Esophagus (tissue), 2 donors: ENCODE data around the gene HJURP. TPM values are rescaled to one million over a fixed set of nuclear protein-coding genes. Genes with fewer than 3 reads are reported as not detected.

Experiments used
- H3K27ac ChIP-seq, 2 donors: one replicate each; pipeline ENCODE4 v1.5.1; 2013; ENCODE audit warnings: low read depth in 2 of 2, mild to moderate bottlenecking in 2 of 2, inconsistent platforms in 1 of 2, low read length in 1 of 2, moderate library complexity in 1 of 2
- H3K27me3 ChIP-seq, 2 donors: one replicate each; pipeline ENCODE4 v1.6.1; 2013; ENCODE audit warnings: low read length in 2 of 2, control low read depth in 1 of 2, mild to moderate bottlenecking in 1 of 2; ENCODE audit not compliant: insufficient read depth in 2 of 2, control insufficient read depth in 1 of 2
- H3K36me3 ChIP-seq, 2 donors: one replicate each; pipeline ENCODE4 v1.6.1; 2013; ENCODE audit warnings: low read length in 1 of 2; ENCODE audit not compliant: control insufficient read depth in 2 of 2, insufficient read depth in 2 of 2
- H3K4me1 ChIP-seq, 2 donors: one replicate each; pipeline ENCODE4 v1.6.1; 2013; ENCODE audit warnings: low read length in 1 of 2; ENCODE audit not compliant: control insufficient read depth in 2 of 2, insufficient read depth in 2 of 2
- H3K4me3 ChIP-seq, 2 donors: one replicate each; pipeline ENCODE4 v1.5.1; 2013; ENCODE audit warnings: low read length in 2 of 2, mild to moderate bottlenecking in 2 of 2, low read depth in 1 of 2, moderate library complexity in 1 of 2
- H3K9me3 ChIP-seq, 2 donors: one replicate each; pipeline ENCODE4 v1.6.1; 2013; ENCODE audit warnings: mild to moderate bottlenecking in 2 of 2, low read depth in 1 of 2, low read length in 1 of 2, moderate library complexity in 1 of 2; ENCODE audit not compliant: control insufficient read depth in 2 of 2, insufficient read depth in 1 of 2
- WGBS, 2 donors: extraction: QIAGEN DNeasy Blood & Tissue Kit; methylation state at CpG; one replicate each; pipeline ENCODE4 v1.1.7; 2013; 5-methylcytosine and 5-hydroxymethylcytosine counted together
- polyA plus RNA-seq, 2 donors: library from polyadenylated mRNA; stranded (reverse); fragments of 200-250 nt; gene quantifications; one replicate each; pipeline ENCODE4 v1.2.3, GENCODE V29; 2013
- donor health status: healthy with polysubstance abuse.
- donor health status: Bipolar disorder and iron deficiency.

HJURP gene
- polyA plus RNA-seq, 2 donors, result 6.6 to 9.5 TPM

- Histone ChIP-seq H3K27ac (no peak overlapping the region), H3K4me1 (no peaks in the 10 kb centered on the region), H3K27me3 (no peaks in the 10 kb centered on the region), H3K9me3 (no peaks in the 10 kb centered on the region), H3K36me3 (no peaks in the 10 kb centered on the region), H3K4me3 (no peak overlapping the region)
- 96 to 97% methylated on average over 11 of the region's 11 CpGs for WGBS, 2 donors
Observed at GRCh38 chr2:233841183-233841582, 13.2 kb downstream of the HJURP start.

GRCh38 chr2:233840520-233840919 is 13.8 kb downstream of the HJURP start:
- Histone ChIP-seq H3K9me3 (no peaks in the 10 kb centered on the region), H3K4me1 (no peaks in the 10 kb centered on the region), H3K27ac (no peak overlapping the region), H3K36me3 (no peaks in the 10 kb centered on the region), H3K27me3 (no peaks in the 10 kb centered on the region), H3K4me3 (no peak overlapping the region)
- WGBS, 2 donors, result 97% methylated on average over 9 of the region's 9 CpGs

- 97 to 98% methylated on average over 8 to 10 of the region's 10 CpGs for WGBS, 2 donors
- no peaks in the 10 kb centered on the region for H3K9me3 ChIP-seq
- H3K27ac ChIP-seq, result no peak overlapping the region
- H3K36me3 ChIP-seq, result peaks cover 0 to 3% of the 10 kb centered on the region in 2 donors
- H3K4me1 ChIP-seq, result no peaks in the 10 kb centered on the region
- no peaks in the 10 kb centered on the region for H3K27me3 ChIP-seq
- no peak overlapping the region for H3K4me3 ChIP-seq
Observed at GRCh38 chr2:233839447-233839820, 14.9 kb downstream of the HJURP start.

- Histone ChIP-seq H3K27me3 (no peaks in the 10 kb centered on the region), H3K4me1 (no peaks in the 10 kb centered on the region), H3K9me3 (no peaks in the 10 kb centered on the region), H3K36me3 (peaks cover 0 to 3% of the 10 kb centered on the region in 2 donors), H3K27ac (no peak overlapping the region), H3K4me3 (no peak overlapping the region)
- WGBS, 2 donors, result 90 to 91% methylated on average over 12 of the region's 12 CpGs
Observed at GRCh38 chr2:233838726-233839446, 15.4 kb downstream of the HJURP start.

- WGBS, 2 donors, result 64 to 70% methylated on average over 7 of the region's 7 CpGs
- H3K36me3 ChIP-seq, result peaks cover 0 to 3% of the 10 kb centered on the region in 2 donors
- no peaks in the 10 kb centered on the region for H3K4me1 ChIP-seq
- H3K27ac ChIP-seq, result no peak overlapping the region
- no peaks in the 10 kb centered on the region for H3K9me3 ChIP-seq
- no peaks in the 10 kb centered on the region for H3K27me3 ChIP-seq
- no peak overlapping the region for H3K4me3 ChIP-seq
Observed at GRCh38 chr2:233838251-233838650, 16.1 kb downstream of the HJURP start.

- H3K27me3 ChIP-seq, result no peaks in the 10 kb centered on the region
- no peak overlapping the region for H3K4me3 ChIP-seq
- peaks cover 0 to 3% of the 10 kb centered on the region in 2 donors for H3K36me3 ChIP-seq
- 79 to 83% methylated on average over 9 of the region's 9 CpGs for WGBS, 2 donors
- H3K27ac ChIP-seq, result no peak overlapping the region
- H3K4me1 ChIP-seq, result peaks cover 0 to 2% of the 10 kb centered on the region in 2 donors
- H3K9me3 ChIP-seq, result no peaks in the 10 kb centered on the region
Observed at GRCh38 chr2:233837694-233838229, 16.6 kb downstream of the HJURP start.

GRCh38 chr2:233836359-233836758 is 18.0 kb downstream of the HJURP start:
- 98% methylated on average over 7 of the region's 7 CpGs for whole genome bisulfite sequencing, 2 donors
- no peaks in the 10 kb centered on the region for H3K9me3 ChIP-seq
- no peak overlapping the region for H3K4me3 ChIP-seq
- H3K27ac ChIP-seq, result no peak overlapping the region
- no peaks in the 10 kb centered on the region for H3K27me3 ChIP-seq
- H3K36me3 ChIP-seq, result peaks cover 0 to 3% of the 10 kb centered on the region in 2 donors
- H3K4me1 ChIP-seq, result peaks cover 0 to 4% of the 10 kb centered on the region in 2 donors

- peaks cover 0 to 3% of the 10 kb centered on the region in 2 donors for H3K36me3 ChIP-seq
- H3K27ac ChIP-seq, result no peak overlapping the region
- no peak overlapping the region for H3K4me3 ChIP-seq
- no peaks in the 10 kb centered on the region for H3K9me3 ChIP-seq
- 90 to 91% methylated on average over 14 of the region's 14 CpGs for WGBS, 2 donors
- H3K4me1 ChIP-seq, result peaks cover 4% of the 10 kb centered on the region in 2 donors
- no peaks in the 10 kb centered on the region for H3K27me3 ChIP-seq
Observed at GRCh38 chr2:233835230-233836186, 18.8 kb downstream of the HJURP start.

GRCh38 chr2:233833345-233833744 is 21.0 kb downstream of the HJURP start:
- Histone ChIP-seq H3K27me3 (no peaks in the 10 kb centered on the region), H3K9me3 (peaks cover 0 to 2% of the 10 kb centered on the region in 2 donors), H3K36me3 (peaks cover 0 to 3% of the 10 kb centered on the region in 2 donors), H3K4me3 (no peak overlapping the region), H3K27ac (no peak overlapping the region), H3K4me1 (peaks cover 4 to 8% of the 10 kb centered on the region in 2 donors)
- 71 to 83% methylated on average over 9 to 10 of the region's 10 CpGs for WGBS, 2 donors
